GM19328 (cell line): ENCODE data around the gene MIXL1.

ENCODE experiments used
- ATAC-seq: cut with Tn5 transposase; IDR thresholded peaks from one replicate; pipeline ENCODE4 v1.9.1; 2021; ENCODE audit warnings: mild to moderate bottlenecking, moderate library complexity; ENCODE audit not compliant: unreplicated experiment

Gene MIXL1

DNA sequence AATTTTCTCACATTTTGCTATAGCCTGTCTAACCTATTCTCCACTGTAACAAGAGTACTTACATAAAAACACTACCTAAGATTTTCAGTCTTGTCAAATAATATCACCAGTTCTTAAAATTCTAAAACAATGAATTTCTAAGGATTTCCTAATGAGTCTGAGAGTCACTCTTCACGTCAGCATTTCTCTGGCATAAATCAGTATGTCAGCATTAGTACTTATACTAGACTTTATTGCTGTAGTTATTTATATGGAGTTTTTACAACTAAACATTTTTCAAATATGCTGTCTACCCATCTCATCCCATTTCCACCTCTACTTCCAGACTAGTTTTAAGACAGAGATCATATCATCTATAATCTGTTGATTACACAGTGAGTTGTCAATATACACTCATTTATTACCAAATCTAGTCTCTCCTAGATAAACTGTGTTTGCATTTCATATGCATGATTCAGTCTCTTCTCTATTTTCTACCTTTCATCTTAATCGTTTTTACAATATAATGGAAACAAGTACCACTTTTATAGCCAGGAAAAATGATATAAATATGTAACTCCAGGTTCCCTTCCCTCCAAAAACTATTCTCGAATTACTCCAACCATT lies 52.7 kb downstream of the MIXL1 start:
- no peak for ATAC-seq
